ENCODE results near the gene SCNN1G.
A peak's percentile ranks its signal among the peaks of the same experiment; 100 is the strongest.
"Not testable (repeated sequence)": the region's sequence is repeated elsewhere in the genome, so short reads cannot be mapped to it uniquely, and the experiment has no call there.

Gene SCNN1G

GRCh38 chr16:23182679-23183542 is at the start of gene SCNN1G:
Gene SCNN1G, plus strand, starts transcription at chr16:23182745. Its CDS starts 3,527 bp downstream, at chr16:23186272.
- no peak for DNase-seq

GRCh38 chr16:23132775-23133463 is 49.6 kb upstream of the SCNN1G start:
- DNase-seq, result no peak

GRCh38 chr16:23134274-23134673 is 48.3 kb upstream of the SCNN1G start:
- DNase-seq, result peak; percentile 18

- no peak for DNase-seq
Measured at GRCh38 chr16:23137256-23137655, 45.3 kb upstream of the SCNN1G start.

GRCh38 chr16:23137818-23138217 is 44.7 kb upstream of the SCNN1G start:
- no peak for DNase-seq

- DNase-seq, result no peak
Measured at GRCh38 chr16:23140107-23140506, 42.4 kb upstream of the SCNN1G start.

GRCh38 chr16:23141033-23141432 is 41.5 kb upstream of the SCNN1G start:
- no peak for DNase-seq

- no peak for DNase-seq
Measured at GRCh38 chr16:23141500-23141899, 41.0 kb upstream of the SCNN1G start.

GRCh38 chr16:23141959-23142740 is 40.4 kb upstream of the SCNN1G start:
- DNase-seq, result no peak

GRCh38 chr16:23143391-23143790 is 39.2 kb upstream of the SCNN1G start:
- no peak for DNase-seq

GRCh38 chr16:23144393-23144792 is 38.2 kb upstream of the SCNN1G start:
- not testable (repeated sequence) for DNase-seq

- DNase-seq, result no peak
Measured at GRCh38 chr16:23145186-23145585, 37.4 kb upstream of the SCNN1G start.

- no peak for DNase-seq
Measured at GRCh38 chr16:23145608-23146007, 36.9 kb upstream of the SCNN1G start.

GRCh38 chr16:23146877-23147601 is 35.5 kb upstream of the SCNN1G start:
- DNase-seq, result no peak

GRCh38 chr16:23147666-23148065 is 34.9 kb upstream of the SCNN1G start:
- DNase-seq, result no peak

GRCh38 chr16:23148166-23148512 is 34.4 kb upstream of the SCNN1G start:
- no peak for DNase-seq

- DNase-seq, result peak; percentile 30
Measured at GRCh38 chr16:23148513-23149266, 33.9 kb upstream of the SCNN1G start.

- DNase-seq, result peak; percentile 96
Measured at GRCh38 chr16:23149267-23149992, 33.1 kb upstream of the SCNN1G start, which contains the start of gene USP31. Gene USP31, minus strand, starts transcription at chr16:23149452. Its CDS starts 182 bp downstream, at chr16:23149270.

GRCh38 chr16:23149993-23150364 is 32.6 kb upstream of the SCNN1G start:
- DNase-seq, result no peak

- DNase-seq, result no peak
Measured at GRCh38 chr16:23152386-23153178, 30.0 kb upstream of the SCNN1G start.
